ENCODE measurements around the gene IFNA17.
"Not testable (repeated sequence)": the region's sequence is repeated elsewhere in the genome, so short reads cannot be mapped to it uniquely, and the experiment has no call there.

IFNA17 gene

DNA sequence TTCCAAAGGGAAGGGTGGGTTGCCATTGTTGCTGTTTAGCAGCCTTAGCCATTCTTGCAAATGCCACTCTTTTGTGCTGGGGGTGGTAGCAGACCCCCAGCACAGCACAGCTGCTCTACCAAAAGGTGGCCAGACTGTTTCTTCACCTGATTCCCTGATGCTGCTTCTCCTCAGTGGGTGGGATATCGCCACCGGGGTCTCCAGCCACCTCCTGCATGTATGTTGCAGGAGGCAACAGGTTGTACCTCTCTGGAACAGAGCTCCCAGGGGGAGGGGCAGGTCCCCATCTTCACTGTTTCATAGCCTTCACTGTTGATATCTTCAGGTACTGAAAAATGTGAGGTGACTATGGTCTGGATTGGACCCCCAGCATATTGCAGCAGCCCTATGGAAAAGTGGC is 17.2 kb downstream of the IFNA17 start:
- not testable (repeated sequence) for DNase-seq (ENCODE audit: low read depth)

GRCh38 chr9:21210311-21210710 is 17.7 kb downstream of the IFNA17 start:
- DNase-seq (ENCODE audit: low read depth), result no peak

DNA sequence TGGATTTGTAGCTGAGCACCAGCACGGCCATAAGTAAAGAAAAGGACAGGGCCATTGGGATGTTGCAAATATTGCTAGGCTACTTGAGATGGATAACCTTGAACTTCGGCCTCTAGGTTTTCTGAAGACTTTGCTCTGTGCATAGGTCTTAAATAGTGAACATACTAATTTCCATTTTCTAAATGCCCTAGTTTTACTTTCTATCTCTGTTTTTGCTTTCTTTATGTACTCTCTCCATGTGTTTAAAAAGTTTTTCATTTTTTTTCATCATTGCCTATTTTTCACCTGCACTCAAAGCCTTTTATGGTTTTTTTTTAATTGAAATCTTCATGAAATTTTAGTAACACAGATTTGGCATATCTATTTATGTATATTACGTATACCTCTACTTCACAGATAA is 21.0 kb downstream of the IFNA17 start, which contains the start of gene IFNA10:
IFNA10 (minus strand) TSS at position 101 of the 400 bp plus-strand sequence; CDS start at position 55, 46 bp downstream.
- not testable (repeated sequence) for DNase-seq (ENCODE audit: low read depth)

- no peak for DNase-seq (ENCODE audit: low read depth)
Measured at GRCh38 chr9:21205204-21205603, 22.8 kb downstream of the IFNA17 start.

DNA sequence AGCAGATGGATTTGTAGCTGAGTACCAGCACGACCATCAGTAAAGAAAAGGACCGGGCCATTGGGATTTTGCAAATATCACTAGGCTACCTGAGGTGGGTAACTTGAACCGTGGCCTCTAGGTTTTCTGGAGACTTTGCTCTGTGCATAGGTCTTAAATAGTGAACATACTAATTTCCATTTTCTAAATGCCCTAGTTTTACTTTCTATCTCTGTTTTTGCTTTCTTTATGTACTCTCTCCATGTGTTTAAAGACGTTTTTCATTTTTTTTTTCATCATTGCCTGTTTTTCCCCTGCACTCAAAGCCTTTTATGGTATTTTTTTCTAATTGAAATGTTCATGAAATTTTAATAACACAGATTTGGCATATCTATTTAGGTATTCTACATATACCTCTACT is 25.9 kb downstream of the IFNA17 start, which contains the start of gene IFNA7:
IFNA7 (minus strand) TSS at position 101 of the 400 bp plus-strand sequence; CDS start at position 61, 40 bp downstream.
- DNase-seq (ENCODE audit: low read depth), result not testable (repeated sequence)

GRCh38 chr9:21194867-21195776 is 32.9 kb downstream of the IFNA17 start:
- not testable (repeated sequence) for DNase-seq (ENCODE audit: low read depth)

GRCh38 chr9:21187487-21187886 is 40.5 kb downstream of the IFNA17 start, which contains the start of gene IFNA4:
TSS of gene IFNA4 (minus strand) at chr9:21187587. CDS start at chr9:21187531, 56 bp downstream.
- not testable (repeated sequence) for DNase-seq (ENCODE audit: low read depth)

GRCh38 chr9:21182810-21183736 is 44.9 kb downstream of the IFNA17 start:
- not testable (repeated sequence) for DNase-seq (ENCODE audit: low read depth)

Measured in GM04503 (cell line).